Natural killer cell (primary cell): ENCODE data around the gene KIF19. TPM values are rescaled to one million over a fixed set of nuclear protein-coding genes. Genes with fewer than 3 reads are reported as not detected.
A peak's percentile ranks its signal among the peaks of the same experiment; 100 is the strongest.
"Not testable (repeated sequence)": the region's sequence is repeated elsewhere in the genome, so short reads cannot be mapped to it uniquely, and the experiment has no call there.

ENCODE experiments used
- ATAC-seq, 3 donors: fragments of 150-1000 bp in 2 of 3; fragments of 200-7000 bp in 1 of 3; cut with Tn5 transposase; 1 replicate in 1 of 3; 2 replicates in 2 of 3; pipeline ENCODE4 v1.10.0; 2021; ENCODE audit warnings: mild to moderate bottlenecking in 2 of 3, moderate library complexity in 2 of 3
- DNase-seq, 2 donors: peaks; one replicate each; pipeline versions ENCODE4 v3.0.0 to v3.0.0-alpha.2; 2013 to 2021; ENCODE audit warnings: mixed read lengths in 1 of 2
- H3K27ac ChIP-seq: one replicate; pipeline ENCODE4 v1.5.1; 2013; ENCODE audit warnings: mild to moderate bottlenecking, low read length
- H3K27me3 ChIP-seq: one replicate; pipeline ENCODE4 v1.6.1; 2013; ENCODE audit warnings: low read length; ENCODE audit not compliant: control insufficient read depth, insufficient read depth
- H3K36me3 ChIP-seq: one replicate; pipeline ENCODE4 v1.6.1; 2013; ENCODE audit warnings: low read length; ENCODE audit not compliant: control insufficient read depth, insufficient read depth
- H3K4me1 ChIP-seq: one replicate; pipeline ENCODE4 v1.6.1; 2013; ENCODE audit warnings: low read length; ENCODE audit not compliant: control insufficient read depth, insufficient read depth
- H3K4me3 ChIP-seq: one replicate; pipeline ENCODE4 v1.5.1; 2013; ENCODE audit warnings: low read length
- H3K9me3 ChIP-seq: one replicate; pipeline ENCODE4 v1.6.1; 2013; ENCODE audit warnings: low read length; ENCODE audit not compliant: control insufficient read depth, insufficient read depth
- H3K27ac Mint-ChIP-seq, 2 donors: one replicate each; pipeline ENCODE4 v1.8.0; 2022; ENCODE audit warnings: mild to moderate bottlenecking in 2 of 2, mixed read lengths in 2 of 2, moderate library complexity in 1 of 2
- H3K27me3 Mint-ChIP-seq, 2 donors: one replicate each; pipeline ENCODE4 v1.8.0; 2022; ENCODE audit warnings: low read depth in 2 of 2, mixed read lengths in 2 of 2
- H3K36me3 Mint-ChIP-seq: one replicate; pipeline ENCODE4 v1.8.0; 2022; ENCODE audit warnings: mixed read lengths
- H3K4me1 Mint-ChIP-seq, 2 donors: one replicate each; pipeline ENCODE4 v1.8.0; 2022; ENCODE audit warnings: mixed read lengths in 2 of 2
- H3K4me3 Mint-ChIP-seq: one replicate; pipeline ENCODE4 v1.8.0; 2022; ENCODE audit warnings: mild to moderate bottlenecking, moderate library complexity, mixed read lengths
- H3K9me3 Mint-ChIP-seq, 2 donors: one replicate each; pipeline ENCODE4 v1.8.0; 2022; ENCODE audit warnings: mixed read lengths in 2 of 2
- WGBS: methylation state at CpG from one replicate; pipeline ENCODE4 v1.1.7; 2013; ENCODE audit warnings: missing lambda C conversion rate; ENCODE audit not compliant: insufficient coverage; 5-methylcytosine and 5-hydroxymethylcytosine counted together
- intact Hi-C: fragments of 100-400 bp; cut with micrococcal nuclease; formaldehyde crosslinking; loops from one replicate; pipeline ENCODE4 v1.14.2; 2022
- total RNA-seq, 4 donors: library from RNA; stranded (reverse); fragments of 120-200 nt in 1 of 4; gene quantifications; one replicate each; pipeline versions ENCODE4 v1.2.3 to v1.2.4, GENCODE V29; 2013 to 2022
- TF ChIP-seq, protein P1 (sequence below): fragments of 200-600 bp; IDR thresholded peaks from one replicate; pipeline ENCODE4 v1.8.0; 2022; ENCODE audit warnings: antibody characterized with exemption

KIF19 gene
- total RNA-seq = 1 to 10 TPM; 1.7 to 7.1 (median 6.1) TPM
- 0.86 TPM for total RNA-seq (2013)

DNA sequence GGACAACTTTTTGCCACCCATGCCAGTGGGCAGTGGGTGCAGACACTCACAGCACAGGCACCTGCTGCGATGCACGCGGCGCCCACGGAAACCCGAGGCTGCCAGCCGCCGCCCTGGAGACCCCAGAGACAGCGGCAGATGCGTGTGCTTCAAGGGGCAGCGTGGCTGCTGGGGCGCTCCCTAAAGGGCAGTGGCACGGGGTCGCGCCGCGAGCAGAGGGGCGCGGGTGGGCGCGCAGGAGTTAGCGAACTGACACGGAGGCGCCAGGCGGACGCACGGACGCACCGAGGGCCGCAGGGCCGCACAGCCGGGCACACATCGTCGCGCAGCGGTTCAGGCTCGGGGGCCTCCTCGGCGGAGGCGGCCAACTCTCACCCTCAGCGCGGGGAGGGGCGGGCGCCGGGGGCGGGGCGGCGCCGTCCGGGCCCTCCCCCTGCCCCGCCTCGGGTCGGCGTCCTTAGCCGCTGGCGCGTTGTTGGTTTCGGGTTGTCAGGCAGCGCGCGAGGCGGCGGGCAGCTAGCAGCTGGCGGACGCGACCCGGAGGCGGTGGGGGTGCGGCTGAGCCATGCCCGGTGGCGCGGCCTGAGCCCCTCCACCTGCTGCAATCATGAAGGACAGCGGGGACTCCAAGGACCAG, at the start of gene KIF19:
Gene KIF19 (plus strand): TSS at position 484 of the 637 bp plus-strand sequence. CDS start 124 bp downstream, at position 608.
- Histone ChIP-seq H3K4me1 (peaks cover 34% of the 10 kb centered on the region), H3K27ac (no peak within 1 kb of the TSS), H3K27me3 (peaks cover 15% of the 10 kb centered on the region), H3K4me3 (peak within 1 kb of the TSS; percentile 19), H3K9me3 (no peaks in the 10 kb centered on the region), H3K36me3 (no peaks in the 10 kb centered on the region)
- DNase-seq (peak; percentile 53 to 76), ATAC-seq (peak; percentile 85 to 95 (median 95))
- peaks cover 0 to 15% of the 10 kb centered on the region in 2 donors for H3K27me3 Mint-ChIP-seq
- peaks cover 14 to 25% of the 10 kb centered on the region in 2 donors for H3K4me1 Mint-ChIP-seq
- peak within 1 kb of the TSS in 1 of 2 donors; percentile 53 for H3K27ac Mint-ChIP-seq
- H3K9me3 Mint-ChIP-seq = no peaks in the 10 kb centered on the region
- intact Hi-C loops = no loop called here
- H3K4me3 Mint-ChIP-seq = peak within 1 kb of the TSS; percentile 68
- TF ChIP-seq, protein P1, sequence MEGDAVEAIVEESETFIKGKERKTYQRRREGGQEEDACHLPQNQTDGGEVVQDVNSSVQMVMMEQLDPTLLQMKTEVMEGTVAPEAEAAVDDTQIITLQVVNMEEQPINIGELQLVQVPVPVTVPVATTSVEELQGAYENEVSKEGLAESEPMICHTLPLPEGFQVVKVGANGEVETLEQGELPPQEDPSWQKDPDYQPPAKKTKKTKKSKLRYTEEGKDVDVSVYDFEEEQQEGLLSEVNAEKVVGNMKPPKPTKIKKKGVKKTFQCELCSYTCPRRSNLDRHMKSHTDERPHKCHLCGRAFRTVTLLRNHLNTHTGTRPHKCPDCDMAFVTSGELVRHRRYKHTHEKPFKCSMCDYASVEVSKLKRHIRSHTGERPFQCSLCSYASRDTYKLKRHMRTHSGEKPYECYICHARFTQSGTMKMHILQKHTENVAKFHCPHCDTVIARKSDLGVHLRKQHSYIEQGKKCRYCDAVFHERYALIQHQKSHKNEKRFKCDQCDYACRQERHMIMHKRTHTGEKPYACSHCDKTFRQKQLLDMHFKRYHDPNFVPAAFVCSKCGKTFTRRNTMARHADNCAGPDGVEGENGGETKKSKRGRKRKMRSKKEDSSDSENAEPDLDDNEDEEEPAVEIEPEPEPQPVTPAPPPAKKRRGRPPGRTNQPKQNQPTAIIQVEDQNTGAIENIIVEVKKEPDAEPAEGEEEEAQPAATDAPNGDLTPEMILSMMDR = no peak
- no peaks in the 10 kb centered on the region for H3K36me3 Mint-ChIP-seq
- WGBS = 1% methylated on average over 73 of the region's 73 CpGs

- H3K4me1 ChIP-seq = peaks cover 41% of the 10 kb centered on the region
- H3K36me3 ChIP-seq = no peaks in the 10 kb centered on the region
- TF ChIP-seq, protein P1 = no peak
- peaks cover 0 to 8% of the 10 kb centered on the region in 2 donors for H3K27me3 Mint-ChIP-seq
- no peaks in the 10 kb centered on the region for H3K9me3 ChIP-seq
- ATAC-seq (no peak), DNase-seq (no peak)
- H3K4me1 Mint-ChIP-seq = peaks cover 41 to 42% of the 10 kb centered on the region in 2 donors
- no peaks in the 10 kb centered on the region for H3K9me3 Mint-ChIP-seq
- 89% methylated on average over 5 of the region's 5 CpGs for WGBS
- no peaks in the 10 kb centered on the region for H3K27me3 ChIP-seq
- intact Hi-C loops = no loop called here
- no peak overlapping the region for H3K4me3 Mint-ChIP-seq
- no peak overlapping the region for H3K27ac ChIP-seq
- no peak overlapping the region for H3K4me3 ChIP-seq
- no peaks in the 10 kb centered on the region for H3K36me3 Mint-ChIP-seq
- peak overlapping the region; percentile 68 to 72 for H3K27ac Mint-ChIP-seq
These were observed 49.5 kb upstream of the KIF19 start for GRCh38 chr17:74276541-74277009.

DNA sequence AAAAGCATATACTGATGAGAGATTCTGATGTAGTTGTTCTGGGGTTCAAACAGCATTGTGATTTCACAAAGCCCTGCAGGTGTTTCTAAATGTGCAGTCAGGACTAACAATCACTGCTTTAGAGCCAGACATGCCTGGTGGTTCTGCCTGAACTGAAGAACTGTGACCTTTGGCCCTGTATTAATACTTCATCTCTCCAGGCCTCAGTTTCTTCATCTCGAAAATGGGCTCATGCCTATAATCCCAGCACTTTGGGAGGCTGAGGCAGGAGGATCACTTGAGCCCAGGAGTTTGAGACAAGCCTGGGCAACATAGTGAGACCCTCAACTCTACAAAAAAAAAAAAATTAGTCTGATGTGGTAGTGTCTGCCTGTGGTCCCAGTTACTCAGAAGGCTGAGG, 48.1 kb upstream of the KIF19 start:
- peak overlapping the region in 1 of 2 donors; percentile 69 for H3K27ac Mint-ChIP-seq
- H3K4me3 Mint-ChIP-seq = no peak overlapping the region
- H3K27me3 Mint-ChIP-seq = peaks cover 0 to 7% of the 10 kb centered on the region in 2 donors

GRCh38 chr17:74279617-74280016, 46.4 kb upstream of the KIF19 start:
- not testable (repeated sequence) for H3K4me3 ChIP-seq, ATAC-seq, H3K27me3 Mint-ChIP-seq, H3K36me3 ChIP-seq, H3K9me3 ChIP-seq, H3K9me3 Mint-ChIP-seq, DNase-seq, H3K27me3 ChIP-seq, H3K36me3 Mint-ChIP-seq
- H3K27ac Mint-ChIP-seq = peak overlapping the region; percentile 94 to 96
- H3K4me1 Mint-ChIP-seq = peaks cover 38 to 46% of the 10 kb centered on the region in 2 donors
- H3K27ac ChIP-seq = peak overlapping the region; percentile 75
- intact Hi-C loops = loop anchor here (5.0 kb wide), 1 partner anchor 67 kb away; the partner anchor contains the start of gene TTYH2
- WGBS = 96% methylated on average over 7 of the region's 7 CpGs
- H3K4me3 Mint-ChIP-seq = peak overlapping the region; percentile 50
- H3K4me1 ChIP-seq = peaks cover 57% of the 10 kb centered on the region

More for the DNA sequence above, 48.1 kb upstream of the KIF19 start:
- H3K9me3 ChIP-seq = no peaks in the 10 kb centered on the region
- Mint-ChIP-seq H3K36me3 (no peaks in the 10 kb centered on the region), H3K4me1 (peaks cover 47 to 51% of the 10 kb centered on the region in 2 donors), H3K9me3 (no peaks in the 10 kb centered on the region)
- H3K27me3 ChIP-seq = no peaks in the 10 kb centered on the region
- no peak for DNase-seq
- TF ChIP-seq, protein P1 = no peak
- WGBS = 69% methylated on average over 1 of the region's 1 CpG
- H3K36me3 ChIP-seq = no peaks in the 10 kb centered on the region
- H3K4me3 ChIP-seq = no peak overlapping the region
- no peak overlapping the region for H3K27ac ChIP-seq
- intact Hi-C loops = no loop called here
- H3K4me1 ChIP-seq = peaks cover 55% of the 10 kb centered on the region
- ATAC-seq = no peak
